ENCODE data around the gene SLC6A3. TPM values are rescaled to one million over a fixed set of nuclear protein-coding genes. Genes with fewer than 3 reads are reported as not detected.
"Not testable (repeated sequence)": the region's sequence is repeated elsewhere in the genome, so short reads cannot be mapped to it uniquely, and the experiment has no call there.

The SLC6A3 gene
- total RNA-seq, 1 donor from 2014 or later = not detected

GRCh38 chr5:1483064-1483463 lies 37.8 kb upstream of the SLC6A3 start:
- intact Hi-C loops (cut with micrococcal nuclease) = no loop called here
- no peak for DNase-seq (ENCODE audit: low spot score)
- Mint-ChIP-seq H3K27me3 (ENCODE audit: insufficient read depth) (no peaks in the 10 kb centered on the region), H3K4me1 (ENCODE audit: low read depth) (no peaks in the 10 kb centered on the region), H3K4me3 (no peak overlapping the region), H3K9me3 (no peaks in the 10 kb centered on the region), H3K27ac (no peak overlapping the region), H3K36me3 (ENCODE audit: low read depth) (peaks cover 5% of the 10 kb centered on the region)

GRCh38 chr5:1481959-1482331 lies 36.7 kb upstream of the SLC6A3 start:
- H3K4me3 Mint-ChIP-seq = no peak overlapping the region
- no peaks in the 10 kb centered on the region for H3K4me1 Mint-ChIP-seq (ENCODE audit: low read depth)
- DNase-seq (ENCODE audit: low spot score) = no peak
- peaks cover 3% of the 10 kb centered on the region for H3K36me3 Mint-ChIP-seq (ENCODE audit: low read depth)
- H3K27me3 Mint-ChIP-seq (ENCODE audit: insufficient read depth) = no peaks in the 10 kb centered on the region
- intact Hi-C loops (cut with micrococcal nuclease) = no loop called here
- peak overlapping the region; percentile 4 for H3K27ac Mint-ChIP-seq
- no peaks in the 10 kb centered on the region for H3K9me3 Mint-ChIP-seq

- Mint-ChIP-seq H3K9me3 (no peaks in the 10 kb centered on the region), H3K27me3 (ENCODE audit: insufficient read depth) (no peaks in the 10 kb centered on the region), H3K27ac (no peak overlapping the region), H3K4me3 (no peak overlapping the region), H3K4me1 (ENCODE audit: low read depth) (no peaks in the 10 kb centered on the region), H3K36me3 (ENCODE audit: low read depth) (peaks cover 3% of the 10 kb centered on the region)
- no peak for DNase-seq (ENCODE audit: low spot score)
- intact Hi-C loops (cut with micrococcal nuclease) = no loop called here
These were observed 36.2 kb upstream of the SLC6A3 start for GRCh38 chr5:1481266-1481958.

- H3K36me3 Mint-ChIP-seq (ENCODE audit: low read depth) = peaks cover 3% of the 10 kb centered on the region
- no peaks in the 10 kb centered on the region for H3K27me3 Mint-ChIP-seq (ENCODE audit: insufficient read depth)
- H3K4me1 Mint-ChIP-seq (ENCODE audit: low read depth) = no peaks in the 10 kb centered on the region
- no peaks in the 10 kb centered on the region for H3K9me3 Mint-ChIP-seq
- H3K4me3 Mint-ChIP-seq = no peak overlapping the region
- H3K27ac Mint-ChIP-seq = no peak overlapping the region
- intact Hi-C loops (cut with micrococcal nuclease) = no loop called here
- no peak for DNase-seq (ENCODE audit: low spot score)
These were observed 35.6 kb upstream of the SLC6A3 start for GRCh38 chr5:1480806-1481205.

GRCh38 chr5:1480217-1480616 lies 35.0 kb upstream of the SLC6A3 start:
- H3K27ac Mint-ChIP-seq = no peak overlapping the region
- H3K9me3 Mint-ChIP-seq = no peaks in the 10 kb centered on the region
- H3K4me3 Mint-ChIP-seq = no peak overlapping the region
- H3K36me3 Mint-ChIP-seq (ENCODE audit: low read depth) = peaks cover 3% of the 10 kb centered on the region
- no peaks in the 10 kb centered on the region for H3K27me3 Mint-ChIP-seq (ENCODE audit: insufficient read depth)
- no peak for DNase-seq (ENCODE audit: low spot score)
- intact Hi-C loops (cut with micrococcal nuclease) = no loop called here
- H3K4me1 Mint-ChIP-seq (ENCODE audit: low read depth) = no peaks in the 10 kb centered on the region

GRCh38 chr5:1479581-1480188 lies 34.4 kb upstream of the SLC6A3 start:
- intact Hi-C loops (cut with micrococcal nuclease) = loop anchor here (1.0 kb wide), 2 partner anchors 162 to 166 kb away; no protein-coding TSS in a partner anchor
- H3K9me3 Mint-ChIP-seq = no peaks in the 10 kb centered on the region
- peaks cover 3% of the 10 kb centered on the region for H3K36me3 Mint-ChIP-seq (ENCODE audit: low read depth)
- no peaks in the 10 kb centered on the region for H3K4me1 Mint-ChIP-seq (ENCODE audit: low read depth)
- no peak overlapping the region for H3K4me3 Mint-ChIP-seq
- H3K27ac Mint-ChIP-seq = no peak overlapping the region
- no peaks in the 10 kb centered on the region for H3K27me3 Mint-ChIP-seq (ENCODE audit: insufficient read depth)
- no peak for DNase-seq (ENCODE audit: low spot score)

- Mint-ChIP-seq H3K27ac (no peak overlapping the region), H3K36me3 (ENCODE audit: low read depth) (peaks cover 3% of the 10 kb centered on the region), H3K4me1 (ENCODE audit: low read depth) (no peaks in the 10 kb centered on the region), H3K9me3 (no peaks in the 10 kb centered on the region), H3K4me3 (no peak overlapping the region), H3K27me3 (ENCODE audit: insufficient read depth) (no peaks in the 10 kb centered on the region)
- intact Hi-C loops (cut with micrococcal nuclease) = loop anchor here (1.0 kb wide), 2 partner anchors 162 to 166 kb away; no protein-coding TSS in a partner anchor
- no peak for DNase-seq (ENCODE audit: low spot score)
These were observed 33.8 kb upstream of the SLC6A3 start for GRCh38 chr5:1479066-1479465.

GRCh38 chr5:1478271-1479035 lies 33.2 kb upstream of the SLC6A3 start:
- Mint-ChIP-seq H3K36me3 (ENCODE audit: low read depth) (peaks cover 2% of the 10 kb centered on the region), H3K27me3 (ENCODE audit: insufficient read depth) (no peaks in the 10 kb centered on the region), H3K4me1 (ENCODE audit: low read depth) (no peaks in the 10 kb centered on the region), H3K4me3 (no peak overlapping the region), H3K9me3 (no peaks in the 10 kb centered on the region), H3K27ac (no peak overlapping the region)
- no peak for DNase-seq (ENCODE audit: low spot score)
- intact Hi-C loops (cut with micrococcal nuclease) = loop anchor here (1.0 kb wide), 2 partner anchors 163 to 167 kb away; no protein-coding TSS in a partner anchor

GRCh38 chr5:1477341-1477740 lies 32.1 kb upstream of the SLC6A3 start:
- Mint-ChIP-seq H3K4me3 (no peak overlapping the region), H3K27ac (no peak overlapping the region), H3K9me3 (no peaks in the 10 kb centered on the region), H3K36me3 (ENCODE audit: low read depth) (peaks cover 2% of the 10 kb centered on the region), H3K4me1 (ENCODE audit: low read depth) (no peaks in the 10 kb centered on the region), H3K27me3 (ENCODE audit: insufficient read depth) (no peaks in the 10 kb centered on the region)
- intact Hi-C loops (cut with micrococcal nuclease) = no loop called here
- DNase-seq (ENCODE audit: low spot score) = no peak

GRCh38 chr5:1476967-1477310 lies 31.7 kb upstream of the SLC6A3 start:
- H3K36me3 Mint-ChIP-seq (ENCODE audit: low read depth) = peaks cover 2% of the 10 kb centered on the region
- no peak overlapping the region for H3K4me3 Mint-ChIP-seq
- no peaks in the 10 kb centered on the region for H3K27me3 Mint-ChIP-seq (ENCODE audit: insufficient read depth)
- no peak for DNase-seq (ENCODE audit: low spot score)
- H3K27ac Mint-ChIP-seq = no peak overlapping the region
- H3K9me3 Mint-ChIP-seq = no peaks in the 10 kb centered on the region
- H3K4me1 Mint-ChIP-seq (ENCODE audit: low read depth) = no peaks in the 10 kb centered on the region
- intact Hi-C loops (cut with micrococcal nuclease) = no loop called here

GRCh38 chr5:1476181-1476966 lies 31.1 kb upstream of the SLC6A3 start:
- Mint-ChIP-seq H3K9me3 (no peaks in the 10 kb centered on the region), H3K4me1 (ENCODE audit: low read depth) (no peaks in the 10 kb centered on the region), H3K27me3 (ENCODE audit: insufficient read depth) (no peaks in the 10 kb centered on the region), H3K27ac (no peak overlapping the region), H3K36me3 (ENCODE audit: low read depth) (peaks cover 2% of the 10 kb centered on the region), H3K4me3 (no peak overlapping the region)
- intact Hi-C loops (cut with micrococcal nuclease) = no loop called here
- no peak for DNase-seq (ENCODE audit: low spot score)

- H3K27ac Mint-ChIP-seq; H3K9me3 Mint-ChIP-seq; H3K27me3 Mint-ChIP-seq (ENCODE audit: insufficient read depth); H3K36me3 Mint-ChIP-seq (ENCODE audit: low read depth); H3K4me3 Mint-ChIP-seq; H3K4me1 Mint-ChIP-seq (ENCODE audit: low read depth); intact Hi-C loops (cut with micrococcal nuclease); DNase-seq (ENCODE audit: low spot score): not testable (repeated sequence)
These were observed 30.3 kb upstream of the SLC6A3 start for GRCh38 chr5:1475544-1475900.
